Fibroblast of the aortic adventitia (primary cell): ENCODE results near the gene TRMT44. TPM values are rescaled to one million over a fixed set of nuclear protein-coding genes. Genes with fewer than 3 reads are reported as not detected.
A peak's percentile ranks its signal among the peaks of the same experiment; 100 is the strongest.

Experiments
- DNase-seq: peaks from one replicate; pipeline ENCODE4 v3.0.0-alpha.2; 2010; ENCODE audit warnings: low read depth
- H3K4me3 ChIP-seq: 2 replicates; pipeline ENCODE4 v1.5.1; 2011; ENCODE audit warnings: low read depth, mild to moderate bottlenecking, control low read depth, low read length, moderate library complexity
- CTCF ChIP-seq: IDR thresholded peaks from 2 replicates; pipeline ENCODE4 v1.5.1; 2011; ENCODE audit warnings: mild to moderate bottlenecking, low read length, control low read depth, inconsistent platforms; ENCODE audit not compliant: insufficient read depth
- small RNA-seq: library from RNA; depleted of rRNA; stranded (forward); fragments of <200 nt; gene quantifications from one replicate; pipeline ENCODE3, GENCODE V24; 2012
- total RNA-seq: library from RNA; depleted of rRNA; stranded (reverse); fragments of >200 nt; gene quantifications from 2 replicates; pipeline ENCODE4 v1.2.3, GENCODE V29; 2012; ENCODE audit warnings: low replicate concordance

Gene TRMT44
- total RNA-seq, 1 donor: 18.9 TPM

- TF ChIP-seq CTCF: no peak
Observed at GRCh38 chr4:8523766-8524165, 83.2 kb downstream of the TRMT44 start.

DNA sequence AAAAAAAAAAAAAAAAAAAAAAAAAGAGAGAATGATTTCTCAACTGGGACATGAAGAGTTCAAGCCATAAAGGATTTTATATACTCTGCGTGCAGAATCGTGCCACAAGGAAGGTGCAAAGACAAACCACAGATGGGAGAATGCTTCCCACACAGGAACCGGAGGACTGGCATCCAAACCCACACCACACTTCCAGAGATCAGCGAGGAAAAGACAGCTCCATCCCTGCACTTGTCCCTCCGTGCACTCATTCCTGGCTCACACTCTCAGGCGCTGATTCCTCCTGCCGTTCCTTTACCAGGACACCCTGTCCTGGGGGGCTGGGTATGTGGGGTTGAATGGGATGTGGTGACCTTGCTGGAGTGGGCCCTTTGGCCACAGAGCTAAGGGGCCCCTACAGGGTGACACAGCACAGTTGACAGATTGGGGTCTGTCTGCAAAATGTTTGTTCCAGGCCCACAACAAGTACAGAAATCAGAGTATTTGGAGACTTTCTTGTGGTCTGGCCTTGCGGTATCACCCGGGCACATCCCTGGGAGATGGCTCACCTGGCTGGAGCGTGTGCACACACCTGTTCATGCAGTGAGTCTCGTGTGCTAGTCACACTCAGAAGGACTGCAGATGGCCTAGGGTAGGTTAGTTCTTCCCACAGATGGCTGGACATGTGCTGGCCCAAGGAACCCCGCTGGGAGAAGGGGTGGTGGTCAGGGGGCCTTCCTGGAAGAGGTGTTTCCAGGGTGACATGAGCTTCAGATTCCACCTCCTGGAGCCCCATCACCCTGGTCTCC, 84.2 kb downstream of the TRMT44 start:
- TF ChIP-seq CTCF: no peak
- H3K4me3 ChIP-seq: no peak overlapping the region

More at GRCh38 chr4:8523766-8524165, 83.2 kb downstream of the TRMT44 start:
- no peak for DNase-seq
- no peak overlapping the region for H3K4me3 ChIP-seq

DNA sequence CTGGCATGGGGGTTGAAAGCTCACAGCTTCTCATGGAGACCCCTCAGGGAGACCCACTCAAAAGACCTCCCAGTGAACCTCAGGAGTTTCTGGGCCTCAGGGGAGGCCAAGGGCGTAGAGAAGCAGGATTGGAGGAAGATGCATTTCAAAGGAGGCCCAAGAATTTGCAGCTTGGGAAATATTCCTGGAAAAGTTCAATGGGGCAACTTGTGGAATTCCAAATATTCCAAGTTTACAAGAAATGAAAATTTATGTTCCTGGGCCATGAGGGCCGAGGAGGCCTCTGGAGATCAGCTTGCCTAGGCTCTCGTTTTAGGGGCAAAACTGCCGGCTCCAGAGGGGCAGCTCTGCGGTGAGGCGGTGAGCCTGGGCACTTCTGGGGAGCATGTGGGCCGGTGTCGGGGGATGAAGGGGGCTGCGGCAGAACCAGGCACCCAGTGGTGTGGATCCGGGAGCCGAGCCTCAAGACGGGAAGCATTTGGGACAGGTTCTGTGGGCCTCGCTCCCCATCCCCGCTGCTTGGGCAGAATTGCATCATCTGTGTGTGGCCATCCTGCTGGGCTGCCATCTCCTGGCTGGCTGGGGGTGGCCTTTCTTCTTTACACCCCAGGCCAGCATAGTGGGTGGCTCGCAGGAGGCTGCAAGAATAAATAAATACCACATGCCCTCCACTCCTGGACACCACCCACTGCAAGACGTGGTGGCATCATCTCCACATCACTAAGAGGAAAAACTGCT, 85.0 kb downstream of the TRMT44 start:
- H3K4me3 ChIP-seq: no peak overlapping the region
- peak; percentile 75 for DNase-seq
- no peak for TF ChIP-seq CTCF

More for the DNA sequence above, 84.2 kb downstream of the TRMT44 start:
- DNase-seq: no peak

Small RNA genes within 50 kb of the gene (small RNA-seq; reads per million reads assigned to genes)
- gene RNA5SP152: not detected

Other genes with a start within 250 kb of the TRMT44 start
- 0.41 and 1.5 TPM in 2 replicates for gene SH3TC1, start 241.5 kb upstream of the TRMT44 start, total RNA-seq
- 7.6 and 9.6 TPM in 2 replicates for gene HTRA3, start 171.0 kb upstream of the TRMT44 start, total RNA-seq
- 22.3 and 26.9 TPM in 2 replicates for gene ACOX3, start 54 bp upstream of the TRMT44 start, total RNA-seq
- 0.36 and 2.0 TPM in 2 replicates for gene GPR78, start 139.6 kb downstream of the TRMT44 start, total RNA-seq
- gene CPZ, start 152.0 kb downstream of the TRMT44 start, total RNA-seq: 7.0 and 24.9 TPM in 2 replicates